Peyer's patch (tissue), 4 donors: ENCODE results near the gene SARM1. TPM values are rescaled to one million over a fixed set of nuclear protein-coding genes. Genes with fewer than 3 reads are reported as not detected.

ENCODE experiments used
- DNase-seq, 3 donors: peaks; one replicate each; pipeline ENCODE4 v3.0.0-alpha.2; 2017 to 2019
- H3K27ac ChIP-seq, 4 donors: fragments of 200-600 bp; sonication (generic); one replicate each; pipeline ENCODE4 v1.5.1; 2016 to 2019
- H3K27me3 ChIP-seq, 2 donors: fragments of 200-600 bp; sonication (generic); one replicate each; pipeline ENCODE4 v1.5.1; 2019
- H3K36me3 ChIP-seq, 3 donors: fragments of 200-600 bp; sonication (generic); one replicate each; pipeline ENCODE4 v1.5.1; 2016 to 2019
- H3K4me1 ChIP-seq, 4 donors: fragments of 200-600 bp; sonication (generic); one replicate each; pipeline ENCODE4 v1.5.1; 2016 to 2019
- H3K4me3 ChIP-seq, 4 donors: fragments of 200-600 bp; sonication (generic); 1 replicate in 3 of 4; 2 replicates in 1 of 4; pipeline ENCODE4 v1.5.1; 2016 to 2019; ENCODE audit warnings: mild to moderate bottlenecking in 1 of 4
- H3K9me3 ChIP-seq, 4 donors: fragments of 200-600 bp; sonication (generic); one replicate each; pipeline ENCODE4 v1.5.1; 2016 to 2019; ENCODE audit warnings: mild to moderate bottlenecking in 1 of 4
- POLR2A ChIP-seq, 2 donors: fragments of 450-650 bp; IDR thresholded peaks; one replicate each; pipeline ENCODE4 v1.5.1; 2017; ENCODE audit warnings: antibody characterized with exemption in 2 of 2, mild to moderate bottlenecking in 2 of 2, moderate library complexity in 2 of 2
- total RNA-seq, 4 donors: library from RNA; depleted of rRNA; stranded (reverse); fragments of >200 nt; gene quantifications; one replicate each; pipeline ENCODE4 v1.1.0, GENCODE V29; 2016
- TF ChIP-seq, protein P1 (sequence below), 6 experiments: fragments of 450-650 bp in 4 of 6; fragments of 200-600 bp in 2 of 6; sonication (generic) in 1 of 6; IDR thresholded peaks; one replicate each; pipeline ENCODE4 v1.5.1; 2017 to 2019; ENCODE audit warnings: antibody characterized with exemption in 6 of 6, mild to moderate bottlenecking in 3 of 6, moderate library complexity in 1 of 6

SARM1 gene
- total RNA-seq, 4 donors from 2014 or later: 12.8 to 37.6 (median 24.6) TPM

DNA sequence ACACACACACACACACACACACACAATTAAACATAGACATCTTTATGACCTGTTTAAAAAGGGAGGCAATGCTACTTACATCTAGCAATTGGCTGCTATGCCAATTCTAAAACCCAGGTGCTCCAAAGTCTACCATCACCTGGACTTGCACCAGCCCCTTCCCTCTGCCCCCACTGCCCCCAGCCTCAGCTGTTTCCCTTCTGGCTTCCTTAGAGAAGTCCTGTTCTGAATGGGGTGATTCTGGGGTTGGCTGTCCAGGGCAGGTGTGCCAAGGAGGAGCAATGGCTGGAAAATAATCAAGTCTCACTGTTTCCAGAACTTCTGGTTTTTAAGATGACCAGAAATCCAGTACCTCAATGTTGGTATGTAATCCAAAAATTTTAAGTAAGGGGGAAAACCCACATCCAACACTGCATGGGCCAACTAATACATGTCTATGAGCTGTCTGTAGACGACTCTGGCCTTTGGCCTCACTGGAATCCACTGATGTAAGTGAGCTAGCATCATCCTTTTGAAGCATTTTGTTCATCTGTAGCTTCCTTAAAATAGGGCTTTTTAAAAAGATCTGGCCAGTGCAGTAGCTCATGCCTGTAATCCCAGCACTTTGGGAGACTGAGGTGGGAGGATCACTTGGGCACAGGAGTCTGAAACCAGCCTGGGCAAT lies 38.3 kb upstream of the SARM1 start:
- no peak overlapping the region for H3K27ac ChIP-seq
- peaks cover 0 to 33% (median 6%) of the 10 kb centered on the region in 4 donors for H3K4me1 ChIP-seq
- H3K27me3 ChIP-seq: no peaks in the 10 kb centered on the region
- no peak overlapping the region for H3K4me3 ChIP-seq
- H3K9me3 ChIP-seq: no peaks in the 10 kb centered on the region
- TF ChIP-seq, protein P1, sequence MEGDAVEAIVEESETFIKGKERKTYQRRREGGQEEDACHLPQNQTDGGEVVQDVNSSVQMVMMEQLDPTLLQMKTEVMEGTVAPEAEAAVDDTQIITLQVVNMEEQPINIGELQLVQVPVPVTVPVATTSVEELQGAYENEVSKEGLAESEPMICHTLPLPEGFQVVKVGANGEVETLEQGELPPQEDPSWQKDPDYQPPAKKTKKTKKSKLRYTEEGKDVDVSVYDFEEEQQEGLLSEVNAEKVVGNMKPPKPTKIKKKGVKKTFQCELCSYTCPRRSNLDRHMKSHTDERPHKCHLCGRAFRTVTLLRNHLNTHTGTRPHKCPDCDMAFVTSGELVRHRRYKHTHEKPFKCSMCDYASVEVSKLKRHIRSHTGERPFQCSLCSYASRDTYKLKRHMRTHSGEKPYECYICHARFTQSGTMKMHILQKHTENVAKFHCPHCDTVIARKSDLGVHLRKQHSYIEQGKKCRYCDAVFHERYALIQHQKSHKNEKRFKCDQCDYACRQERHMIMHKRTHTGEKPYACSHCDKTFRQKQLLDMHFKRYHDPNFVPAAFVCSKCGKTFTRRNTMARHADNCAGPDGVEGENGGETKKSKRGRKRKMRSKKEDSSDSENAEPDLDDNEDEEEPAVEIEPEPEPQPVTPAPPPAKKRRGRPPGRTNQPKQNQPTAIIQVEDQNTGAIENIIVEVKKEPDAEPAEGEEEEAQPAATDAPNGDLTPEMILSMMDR (IDR thresholded peaks at IDR 0.05): no peak
- TF ChIP-seq POLR2A (IDR thresholded peaks at IDR 0.05): no peak
- DNase-seq: no peak
- H3K36me3 ChIP-seq: peaks cover 0 to 35% (median 0%) of the 10 kb centered on the region in 3 donors

DNA sequence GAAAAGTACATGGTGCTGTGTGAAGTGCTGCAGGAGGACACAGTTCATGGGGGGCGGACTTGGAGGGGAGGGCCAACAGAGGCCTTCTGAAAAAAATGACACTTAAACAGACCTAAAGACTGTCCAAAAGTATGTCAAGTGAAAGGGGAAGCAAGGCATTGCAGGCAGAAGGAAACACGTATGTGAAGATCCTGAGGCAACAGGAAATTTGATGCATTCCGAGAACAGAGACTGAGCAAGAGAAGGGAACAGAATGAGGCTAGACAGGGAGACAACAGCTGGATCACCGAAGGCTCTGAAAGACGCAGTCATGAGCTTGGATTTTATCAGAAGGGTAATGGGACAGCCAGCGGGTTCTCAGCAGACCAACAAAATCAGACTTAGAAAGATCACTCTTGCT lies 37.3 kb upstream of the SARM1 start:
- Histone ChIP-seq H3K4me3 (peak overlapping the region in 2 of 4 donors; percentile 90 to 91), H3K36me3 (peaks cover 0 to 26% (median 0%) of the 10 kb centered on the region in 3 donors), H3K27me3 (no peaks in the 10 kb centered on the region), H3K4me1 (peaks cover 0 to 33% (median 6%) of the 10 kb centered on the region in 4 donors), H3K9me3 (no peaks in the 10 kb centered on the region), H3K27ac (no peak overlapping the region)
- DNase-seq: no peak
- TF ChIP-seq, protein P1 (IDR thresholded peaks at IDR 0.05): no peak
- no peak for TF ChIP-seq POLR2A (IDR thresholded peaks at IDR 0.05)

DNA sequence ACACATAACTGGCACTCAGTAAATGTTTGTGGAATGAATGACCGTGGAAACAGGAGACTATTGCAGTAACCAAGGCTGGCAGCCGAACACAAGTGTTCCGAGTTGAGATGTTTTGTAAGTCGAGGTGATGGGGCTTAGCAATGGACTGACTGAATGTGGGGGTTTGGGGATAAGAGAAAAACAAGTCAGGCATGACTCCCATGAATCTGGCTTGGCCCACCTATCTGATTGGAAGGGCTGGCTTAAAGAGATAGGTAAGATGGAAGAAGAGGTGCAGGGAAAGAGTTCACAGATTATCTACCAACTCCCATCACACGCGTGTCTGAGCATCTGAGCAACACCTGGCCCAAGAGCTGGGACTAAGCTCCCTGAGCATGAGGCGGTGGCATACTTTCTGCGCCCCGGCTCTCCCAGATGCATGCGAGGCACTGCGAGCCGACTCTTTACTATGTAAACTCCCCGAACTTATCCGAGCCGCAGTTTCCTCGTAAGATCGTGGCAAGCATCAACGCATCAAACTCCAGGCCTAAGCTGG lies 36.8 kb upstream of the SARM1 start:
- TF ChIP-seq, protein P1 (IDR thresholded peaks at IDR 0.05): no peak
- TF ChIP-seq POLR2A (IDR thresholded peaks at IDR 0.05): no peak
- Histone ChIP-seq H3K27me3 (no peaks in the 10 kb centered on the region), H3K9me3 (no peaks in the 10 kb centered on the region), H3K4me1 (peaks cover 0 to 33% (median 6%) of the 10 kb centered on the region in 4 donors), H3K27ac (peak overlapping the region; percentile 80 to 95 (median 88)), H3K4me3 (peak overlapping the region; percentile 80 to 91 (median 90)), H3K36me3 (peaks cover 0 to 23% (median 0%) of the 10 kb centered on the region in 3 donors)
- DNase-seq: peak in 1 of 3 donors; percentile 17

DNA sequence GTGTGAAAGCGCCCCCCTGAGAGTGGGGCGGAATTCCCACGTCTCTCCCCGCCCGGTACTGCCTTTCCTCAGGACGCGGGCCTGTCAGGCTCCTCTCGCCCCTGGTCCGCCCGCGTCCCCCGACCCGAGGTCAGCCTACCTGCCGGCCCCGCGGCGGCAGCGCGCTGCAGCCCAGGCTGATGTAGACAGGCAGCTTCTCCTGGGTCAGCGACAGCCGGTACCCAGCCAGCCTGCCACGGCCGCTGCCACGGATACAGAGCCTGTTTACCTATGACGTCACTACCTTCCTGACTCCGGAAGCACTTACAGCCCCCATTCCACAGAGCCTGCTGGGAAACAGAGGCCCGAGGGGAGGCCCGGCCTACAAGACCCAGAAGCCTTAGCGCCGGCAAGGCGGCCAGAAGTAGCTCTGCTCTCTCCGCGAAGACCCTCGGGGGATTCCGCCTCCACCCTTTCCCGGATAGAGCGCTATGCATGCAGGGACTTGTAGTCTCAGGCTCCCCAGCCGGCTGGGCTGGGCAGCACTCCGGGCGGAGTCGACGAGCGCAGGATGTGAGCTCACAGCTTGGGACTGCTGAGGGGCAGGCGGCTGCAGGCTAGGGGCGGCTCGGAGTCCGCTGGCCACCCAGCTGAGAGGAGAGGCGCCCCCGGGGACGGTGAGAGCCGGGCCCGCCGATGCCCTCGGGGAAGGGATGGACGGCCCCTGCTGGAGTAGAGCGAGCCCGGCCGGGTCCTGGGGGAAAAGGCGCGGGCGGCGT lies 36.1 kb upstream of the SARM1 start, which contains the start of the genes IFT20 and TNFAIP1:
IFT20 (minus strand) TSS at position 272 of the 758 bp plus-strand sequence. CDS start 3,487 bp downstream, outside the sequence.
TNFAIP1 (plus strand) TSS at position 561 of the 758 bp plus-strand sequence. CDS start 3,761 bp downstream, outside the sequence.
- no peaks in the 10 kb centered on the region for H3K9me3 ChIP-seq
- H3K4me3 ChIP-seq: peak within 1 kb of the TSS; percentile 80 to 91 (median 90)
- H3K27ac ChIP-seq: peak within 1 kb of the TSS; percentile 84 to 95 (median 88)
- no peaks in the 10 kb centered on the region for H3K27me3 ChIP-seq
- peak; percentile 70 to 93 for TF ChIP-seq POLR2A (IDR thresholded peaks at IDR 0.05)
- TF ChIP-seq, protein P1 (IDR thresholded peaks at IDR 0.05): no peak
- peaks cover 0 to 33% (median 6%) of the 10 kb centered on the region in 4 donors for H3K4me1 ChIP-seq
- peaks cover 0 to 24% (median 0%) of the 10 kb centered on the region in 3 donors for H3K36me3 ChIP-seq
- peak; percentile 97 to 99 (median 97) for DNase-seq
